HG02642 (cell line): Measurements from ENCODE around the gene EIF4G2.
"Not testable (repeated sequence)": the region's sequence is repeated elsewhere in the genome, so short reads cannot be mapped to it uniquely, and the experiment has no call there.

Experiments
- ATAC-seq: cut with Tn5 transposase; IDR thresholded peaks from one replicate; pipeline ENCODE4 v1.9.1; 2021; ENCODE audit warnings: mild to moderate bottlenecking; ENCODE audit not compliant: unreplicated experiment, poor library complexity

The EIF4G2 gene

DNA sequence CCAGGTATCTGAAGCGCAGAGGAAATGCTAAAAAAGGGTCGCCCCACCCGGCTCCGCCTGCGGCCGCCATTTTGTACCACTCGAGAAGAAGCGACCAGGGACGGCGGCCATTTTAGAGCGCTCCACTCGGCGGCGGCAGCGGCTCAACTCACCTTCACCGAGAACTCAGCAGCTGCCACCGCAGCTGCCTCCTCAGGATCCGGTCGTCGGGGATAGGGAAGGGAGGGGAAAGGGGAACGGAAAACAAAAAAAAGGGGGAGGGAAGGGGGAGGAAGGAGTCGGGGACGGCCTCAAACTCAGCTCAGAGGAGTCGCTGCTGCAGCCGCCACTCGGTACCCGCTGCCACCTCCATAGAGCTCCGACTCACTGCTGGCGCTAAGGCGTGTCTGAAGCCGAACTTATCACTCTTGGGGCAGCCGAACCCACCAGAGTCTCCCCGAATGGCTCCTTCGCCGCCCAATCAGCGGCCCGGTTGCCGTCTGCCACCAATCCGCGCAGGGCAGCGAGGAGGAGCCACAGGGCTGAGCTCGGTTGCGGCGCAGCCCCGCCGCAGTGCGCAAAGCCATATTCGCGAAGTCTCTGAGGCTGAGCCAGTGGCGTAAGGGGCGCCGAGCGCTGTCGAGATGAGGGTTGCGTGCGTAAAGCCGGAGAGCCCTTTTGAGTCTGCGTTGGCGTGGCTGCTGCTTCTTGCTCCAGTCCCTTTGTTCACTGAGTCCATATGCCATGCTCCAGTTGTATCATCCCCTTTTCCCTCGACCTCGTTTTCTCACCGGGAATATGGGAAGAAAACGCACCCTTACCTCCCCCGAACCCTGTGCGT is at the start of gene EIF4G2:
Gene EIF4G2, minus strand, starts transcription at position 374 of the 820 bp plus-strand sequence.
- peak; percentile 93 for ATAC-seq

DNA sequence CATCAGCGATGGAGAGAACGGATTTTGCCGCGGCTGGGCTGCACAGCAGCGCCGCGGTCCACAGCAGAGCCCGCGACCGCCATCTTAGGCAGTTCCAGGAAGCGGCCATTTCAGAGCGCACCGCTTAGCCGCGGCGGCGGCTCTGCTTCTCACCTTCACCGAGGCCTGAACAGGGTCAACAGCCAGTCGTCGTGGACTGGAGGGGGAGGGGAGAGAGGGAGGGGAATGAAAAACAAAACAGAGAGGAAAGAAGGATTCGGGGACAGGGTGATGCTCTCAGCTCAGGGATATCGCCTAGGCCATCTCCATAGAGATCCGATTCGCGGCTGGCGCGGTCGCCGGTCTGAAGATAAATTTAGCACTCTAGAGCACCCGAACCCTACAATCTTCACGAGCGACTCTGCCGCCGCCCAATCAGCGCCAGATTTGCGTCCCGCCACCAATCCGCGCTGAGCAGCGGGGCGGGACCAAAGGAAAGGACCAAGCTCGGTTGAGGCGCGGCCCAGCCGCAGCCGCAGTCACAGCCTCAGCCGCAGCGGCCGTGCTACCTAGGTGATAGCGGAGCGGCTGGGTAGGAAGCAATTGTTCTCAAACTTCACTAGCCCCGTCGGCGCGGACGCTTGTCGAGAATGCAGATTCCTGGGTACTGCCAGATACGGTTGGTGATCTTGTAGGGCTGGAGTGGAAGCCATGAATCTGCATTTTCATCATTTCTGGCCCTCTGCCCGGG is 49.1 kb upstream of the EIF4G2 start, which contains the start of gene ZBED5:
Gene ZBED5, minus strand, starts transcription at position 345 of the 730 bp plus-strand sequence. CDS start 3,108 bp downstream, outside the sequence.
- ATAC-seq, result peak; percentile 92

DNA sequence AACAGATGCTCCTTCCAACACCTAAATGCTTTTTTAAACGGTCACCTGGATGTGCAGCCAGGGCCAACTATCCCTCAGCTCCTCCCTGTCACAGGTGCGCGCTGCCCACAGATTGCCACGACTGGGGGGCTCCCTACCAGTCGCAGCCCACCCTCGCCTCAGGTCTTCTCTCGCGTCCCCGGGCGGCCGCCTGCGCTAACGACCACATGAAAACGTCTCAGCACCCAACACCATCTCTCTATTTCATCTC is 48.7 kb upstream of the EIF4G2 start:
- ATAC-seq, result peak; percentile 24

DNA sequence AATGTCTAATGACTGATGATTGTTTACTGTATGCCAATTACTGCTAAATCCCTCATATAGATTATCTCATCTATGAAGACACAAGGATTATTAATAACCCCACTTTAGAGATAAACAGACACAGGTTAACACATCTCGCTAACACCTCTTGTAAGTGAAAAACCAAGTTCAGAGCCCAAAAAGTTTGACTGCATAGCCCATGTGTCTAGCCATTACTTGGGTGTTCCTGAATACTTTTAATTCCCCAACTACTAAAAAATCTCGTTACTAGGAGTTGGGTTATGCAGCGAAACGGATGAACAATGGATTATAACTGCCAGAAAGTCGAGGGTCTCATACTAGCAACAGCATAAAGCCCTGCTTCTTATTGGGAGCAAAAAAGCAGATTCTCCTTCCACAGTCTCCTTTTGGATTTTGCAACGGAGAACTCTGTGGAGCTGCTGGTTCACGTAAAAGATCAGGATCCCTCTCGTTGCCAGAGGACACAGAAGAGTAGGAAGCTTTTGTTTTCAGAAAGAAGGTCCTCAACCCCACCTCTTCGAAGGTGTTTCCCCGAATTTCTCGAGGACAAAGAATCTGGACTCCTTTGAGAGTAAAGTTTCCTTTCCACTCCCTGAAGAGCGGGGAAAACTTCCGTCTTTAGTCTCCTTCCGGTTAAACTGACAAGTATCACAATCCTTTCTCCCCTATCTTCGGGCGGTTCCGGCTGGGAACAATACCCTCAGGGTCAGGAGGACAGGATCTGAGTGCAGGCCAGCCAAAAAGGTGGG is 48.1 kb upstream of the EIF4G2 start:
- ATAC-seq, result peak; percentile 2

DNA sequence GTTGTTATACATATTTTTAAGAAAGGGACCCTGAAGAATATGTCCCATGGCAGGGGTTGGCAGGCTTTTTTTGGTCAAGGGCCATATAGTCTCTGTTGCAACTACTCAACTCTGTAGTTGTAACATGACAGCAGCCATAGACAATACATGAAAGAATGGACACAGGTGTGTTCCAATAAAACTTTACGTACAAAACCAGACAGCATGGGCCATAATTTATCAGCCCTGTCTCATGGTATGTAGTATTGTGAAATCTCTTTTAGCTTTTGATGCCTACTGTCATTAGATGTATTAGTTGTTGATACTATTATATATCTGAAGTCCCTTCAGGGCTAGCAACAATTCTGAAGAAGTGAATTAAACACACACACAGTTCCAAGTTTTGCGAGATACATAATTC is 46.6 kb upstream of the EIF4G2 start:
- no peak for ATAC-seq

DNA sequence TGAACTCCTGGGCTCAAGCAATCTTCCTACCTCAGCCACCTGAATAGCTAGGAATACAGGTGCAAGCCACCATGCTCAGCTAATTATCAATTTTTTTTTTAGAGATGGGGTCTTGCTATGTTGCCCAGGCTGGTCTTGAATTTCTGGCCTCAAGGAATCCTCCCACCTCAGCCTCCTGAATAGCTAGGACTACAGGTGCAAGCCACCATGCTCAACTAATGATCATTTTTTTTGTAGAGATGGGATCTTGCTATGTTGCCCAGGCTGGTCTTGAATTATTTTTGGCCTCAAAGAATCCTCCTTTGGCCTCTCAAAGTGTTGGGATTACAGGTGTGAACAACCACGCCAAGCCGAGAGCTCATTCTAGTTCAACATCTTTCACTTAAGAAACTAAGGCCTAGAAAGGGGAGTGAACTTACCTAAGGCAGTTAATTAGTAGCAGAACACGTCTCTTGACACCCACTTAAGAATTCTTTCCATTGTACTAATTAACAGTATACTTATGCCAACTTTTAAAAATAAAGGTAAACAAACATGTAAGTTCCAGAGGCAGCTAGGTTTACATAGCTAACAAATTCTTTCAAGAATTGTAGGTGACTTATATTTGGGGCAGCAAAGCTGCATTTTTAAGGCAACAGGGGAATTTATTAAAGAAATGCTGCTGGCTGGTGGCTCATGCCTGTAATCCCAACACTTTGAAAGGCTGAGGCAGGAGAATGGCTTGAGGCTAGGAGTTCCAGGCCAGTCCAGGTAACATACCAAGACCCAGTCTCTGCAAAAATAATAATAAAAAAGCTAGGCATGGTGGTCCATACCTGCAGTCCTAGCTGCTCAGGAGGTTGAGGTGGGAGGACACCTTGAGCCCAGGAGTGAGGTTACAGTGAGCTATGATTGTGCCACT is 39.5 kb upstream of the EIF4G2 start:
- no peak for ATAC-seq

DNA sequence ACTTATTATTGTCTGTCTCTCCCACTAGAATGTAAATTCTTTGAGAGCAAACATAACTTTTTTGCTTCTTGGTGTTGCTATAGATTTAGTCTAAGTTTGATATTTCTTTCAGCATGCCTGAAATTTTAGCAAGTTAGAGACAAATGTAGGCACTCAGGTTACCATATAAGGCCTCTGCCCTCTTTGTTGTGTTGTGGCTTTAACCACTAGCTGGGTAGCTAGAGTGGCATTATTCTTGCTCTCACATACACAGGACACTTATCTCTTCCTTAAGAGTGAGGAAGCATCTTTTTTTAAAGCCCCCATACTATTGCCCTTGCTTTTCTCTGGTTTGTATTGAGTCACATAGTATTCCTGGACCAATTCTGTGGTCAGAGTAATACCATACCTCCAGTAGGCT is 37.9 kb upstream of the EIF4G2 start:
- ATAC-seq, result no peak

DNA sequence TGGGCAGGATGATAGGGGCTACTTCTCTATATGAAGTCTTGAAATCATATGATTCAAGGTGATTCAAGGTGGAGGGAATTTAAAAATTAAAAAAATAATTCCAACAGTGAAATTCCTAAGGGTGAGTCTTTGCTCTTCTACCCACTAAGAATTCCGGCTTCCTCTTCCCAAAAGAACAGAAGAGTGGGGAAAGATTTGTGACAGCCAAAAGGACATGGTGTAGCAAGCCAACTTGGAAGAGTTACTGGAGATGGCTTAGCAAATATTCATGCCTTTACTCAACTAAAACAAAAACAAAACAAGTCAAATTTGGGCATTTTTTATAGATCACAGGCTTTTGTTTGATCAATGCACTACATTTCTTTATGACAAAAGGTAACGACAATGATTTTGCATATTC is 36.9 kb upstream of the EIF4G2 start:
- no peak for ATAC-seq

DNA sequence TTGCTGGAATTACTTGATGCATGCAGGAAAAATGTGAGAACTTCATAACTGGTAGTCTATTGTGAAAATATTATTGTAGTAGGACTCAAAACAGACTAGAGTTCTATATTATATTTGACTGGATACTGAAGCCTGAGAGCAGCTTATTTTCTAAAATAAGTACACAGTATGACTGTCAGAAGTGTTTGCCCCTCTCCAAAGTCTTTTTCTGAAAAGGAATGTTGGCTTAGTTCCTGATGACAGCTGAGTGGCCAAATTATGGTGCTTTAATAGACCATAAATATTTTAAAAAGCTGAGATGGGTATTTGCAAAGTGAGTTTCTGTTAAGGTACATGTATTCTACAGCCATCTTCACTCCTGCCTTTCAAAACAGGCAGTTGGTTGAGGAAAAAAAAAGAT is 36.1 kb upstream of the EIF4G2 start:
- no peak for ATAC-seq

DNA sequence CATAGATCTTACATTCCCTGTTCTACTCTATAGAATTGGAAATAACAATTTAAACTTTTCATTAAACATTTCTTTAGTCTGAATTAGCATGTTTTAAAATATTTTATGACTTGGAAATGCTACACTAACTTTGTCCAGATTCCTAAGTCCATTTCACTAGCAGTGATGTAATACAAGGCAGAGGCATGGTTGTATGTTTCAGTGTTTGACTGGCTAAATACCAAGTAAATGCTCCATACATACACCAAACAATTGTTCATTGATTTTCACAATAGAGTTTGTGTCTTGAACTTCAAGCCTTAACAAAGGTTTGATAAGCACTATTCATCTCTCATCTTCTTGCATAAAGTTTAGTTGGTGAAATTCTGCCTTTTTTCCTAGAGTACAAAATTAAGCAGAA is 35.6 kb upstream of the EIF4G2 start:
- no peak for ATAC-seq

DNA sequence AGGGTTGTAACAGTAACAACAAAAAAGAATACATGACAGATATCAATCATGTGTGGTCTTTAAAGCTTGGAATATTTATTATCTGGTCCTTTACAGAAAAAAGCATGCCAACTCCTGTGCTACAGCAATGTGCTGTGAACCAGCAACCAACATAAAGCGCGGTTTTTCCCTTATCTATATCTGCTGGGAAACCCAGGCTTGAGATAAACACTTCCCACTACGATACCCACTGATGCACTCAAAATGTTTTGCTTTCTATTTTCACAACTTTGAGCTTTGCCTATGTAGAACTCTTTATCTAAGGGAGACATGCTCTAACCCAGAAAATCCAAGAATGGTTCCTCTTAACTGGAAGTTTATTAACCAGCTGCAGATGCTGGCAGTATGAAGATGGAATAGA is 30.2 kb upstream of the EIF4G2 start:
- ATAC-seq, result no peak

DNA sequence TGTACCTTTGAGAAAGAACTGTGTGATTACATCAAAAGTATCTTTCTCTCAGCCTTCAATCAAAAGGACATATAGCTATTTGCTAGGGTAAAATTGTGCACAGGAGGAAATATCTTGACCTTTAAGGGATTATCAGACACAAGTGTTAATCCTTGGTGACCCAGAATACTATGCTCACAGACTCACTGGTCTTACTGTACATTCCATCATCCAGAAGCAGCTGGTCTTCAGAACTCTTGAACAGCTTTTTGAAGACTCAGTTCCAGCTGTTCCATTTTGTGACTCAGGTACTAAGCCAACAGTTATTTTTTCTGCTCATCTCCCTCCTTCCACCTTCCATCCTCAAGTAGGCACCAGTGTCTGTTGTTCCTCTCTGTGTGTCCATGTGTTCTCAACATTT is 29.4 kb upstream of the EIF4G2 start:
- ATAC-seq, result no peak

DNA sequence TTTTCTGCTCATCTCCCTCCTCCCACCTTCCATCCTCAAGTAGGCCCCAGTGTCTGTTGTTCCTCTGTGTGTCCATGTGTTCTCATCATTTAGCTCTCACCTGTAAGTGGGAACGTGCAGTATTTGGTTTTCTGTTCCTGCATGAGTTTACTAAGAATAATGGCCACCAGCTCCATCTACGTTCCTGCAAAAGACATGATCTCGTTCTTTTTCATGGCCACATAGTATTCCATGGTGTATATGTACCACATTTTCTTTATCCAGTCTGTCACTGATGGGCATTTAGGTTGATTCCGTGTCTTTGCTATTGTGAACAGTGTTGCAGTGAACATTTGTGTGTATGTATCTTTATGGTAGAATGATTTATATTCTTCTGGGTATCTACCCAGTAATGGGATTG is 28.2 kb upstream of the EIF4G2 start:
- ATAC-seq, result not testable (repeated sequence)

DNA sequence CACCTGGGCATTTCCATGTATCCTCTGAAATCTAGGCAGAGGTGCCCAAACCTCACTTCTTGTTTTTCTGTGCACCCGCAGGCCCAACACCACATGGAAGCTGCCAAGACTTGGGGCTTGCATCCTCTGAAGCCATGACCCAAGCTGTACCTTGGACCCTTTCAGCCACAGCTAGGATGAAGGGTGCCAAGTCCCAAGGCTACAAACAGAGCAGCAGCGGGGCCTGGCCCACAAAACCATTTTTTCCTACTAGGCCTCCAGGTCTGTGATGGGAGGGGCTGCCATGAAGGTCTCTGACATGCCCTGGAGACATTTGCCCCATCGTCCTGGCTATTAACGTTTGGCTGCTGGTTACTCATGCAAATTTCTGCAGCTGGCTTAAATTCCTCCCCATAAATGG is 20.4 kb upstream of the EIF4G2 start:
- ATAC-seq, result no peak

DNA sequence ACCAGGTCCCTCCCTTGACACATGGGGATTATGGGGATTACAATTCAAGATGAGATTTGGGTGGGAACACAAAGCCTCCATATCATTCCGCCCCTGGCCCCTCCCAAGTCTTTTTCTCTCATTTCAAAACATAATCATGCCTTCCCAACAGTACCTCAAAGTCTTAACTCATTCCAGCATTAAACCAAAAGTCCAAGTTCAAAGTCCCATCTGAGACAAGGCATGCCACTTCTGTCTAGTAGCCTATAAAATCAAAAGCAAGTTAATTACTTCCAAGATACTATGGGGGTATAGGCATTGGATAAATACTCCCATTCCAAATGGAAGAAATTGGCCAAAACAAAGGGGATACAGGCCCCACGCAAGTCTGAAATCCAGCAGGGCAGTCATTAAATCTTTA is 19.7 kb upstream of the EIF4G2 start:
- ATAC-seq, result no peak

DNA sequence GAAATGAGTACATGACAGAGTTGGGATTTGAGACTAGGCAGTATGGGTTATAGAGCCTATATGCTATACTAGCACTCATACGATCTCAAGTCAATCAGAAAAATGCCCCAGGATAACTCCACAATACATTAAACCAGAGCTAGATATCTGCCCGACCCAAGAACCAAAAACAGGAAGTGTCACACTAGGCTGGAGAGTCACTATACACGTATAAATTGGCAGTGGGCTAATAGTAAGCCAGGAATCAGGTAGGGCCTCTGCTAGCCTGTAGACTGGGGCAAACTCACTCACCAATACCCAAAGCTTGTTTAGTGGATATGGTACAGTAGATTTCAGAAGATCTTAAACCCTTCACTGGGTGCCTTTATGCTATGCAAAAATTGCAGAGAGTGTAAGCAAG is 16.2 kb upstream of the EIF4G2 start:
- ATAC-seq, result peak; percentile 79

DNA sequence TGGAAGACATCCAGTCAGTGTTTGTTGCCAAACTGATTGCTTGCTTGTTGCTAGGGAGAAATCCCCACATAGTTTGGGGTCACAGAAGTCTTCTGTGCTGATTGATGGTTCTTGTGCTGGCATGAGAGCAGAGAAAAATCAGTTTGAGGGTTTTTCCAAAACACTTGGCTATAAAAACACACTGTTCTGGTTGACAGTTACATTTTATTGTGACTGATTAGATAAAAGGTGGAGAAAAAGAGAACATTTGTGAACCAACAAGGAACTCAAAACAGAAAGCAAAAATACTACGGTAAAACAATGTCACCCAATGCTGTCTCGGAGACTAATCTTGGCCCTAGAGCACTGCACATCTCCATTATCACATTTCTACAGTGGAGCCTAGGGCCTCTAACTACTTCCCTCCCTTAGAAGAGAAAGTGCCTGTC is 14.4 kb upstream of the EIF4G2 start:
- no peak for ATAC-seq

DNA sequence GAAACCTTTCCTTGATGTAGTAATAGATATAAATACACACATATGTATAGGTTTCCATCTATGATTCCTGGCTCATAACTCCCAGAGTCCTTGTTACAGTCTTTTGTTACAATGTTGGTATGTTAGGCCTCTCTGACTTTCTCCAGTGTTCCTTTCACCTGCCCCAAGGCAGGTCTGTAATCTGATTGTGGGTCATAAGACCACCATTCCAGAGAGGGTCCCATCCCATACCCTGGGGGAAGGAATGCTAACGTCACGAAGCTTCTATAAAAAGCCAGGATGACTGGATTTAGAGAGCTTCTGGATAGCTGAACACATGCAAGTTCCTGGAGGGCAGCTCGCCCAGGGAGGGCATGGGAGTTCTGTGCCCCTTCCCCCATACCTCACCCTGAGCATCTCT is 13.8 kb upstream of the EIF4G2 start:
- not testable (repeated sequence) for ATAC-seq

DNA sequence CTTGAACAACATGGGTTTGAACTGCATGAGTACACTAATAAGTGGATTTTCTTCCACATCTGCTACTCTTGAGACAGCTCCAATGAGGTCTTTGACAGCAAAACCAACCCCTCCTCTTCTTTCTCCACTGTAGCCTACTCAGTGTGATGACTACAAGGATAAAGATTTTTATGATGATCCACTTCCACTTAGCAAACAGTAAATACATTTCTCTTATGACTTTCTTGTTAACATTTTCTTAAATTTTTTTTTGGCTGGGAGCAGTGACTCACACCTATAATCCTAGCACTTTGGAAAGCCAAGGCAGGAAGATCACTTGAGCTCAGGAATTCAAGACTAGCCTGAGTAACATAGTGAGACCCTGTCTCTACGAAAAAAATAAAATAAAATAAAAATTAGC is 9.9 kb upstream of the EIF4G2 start:
- no peak for ATAC-seq

DNA sequence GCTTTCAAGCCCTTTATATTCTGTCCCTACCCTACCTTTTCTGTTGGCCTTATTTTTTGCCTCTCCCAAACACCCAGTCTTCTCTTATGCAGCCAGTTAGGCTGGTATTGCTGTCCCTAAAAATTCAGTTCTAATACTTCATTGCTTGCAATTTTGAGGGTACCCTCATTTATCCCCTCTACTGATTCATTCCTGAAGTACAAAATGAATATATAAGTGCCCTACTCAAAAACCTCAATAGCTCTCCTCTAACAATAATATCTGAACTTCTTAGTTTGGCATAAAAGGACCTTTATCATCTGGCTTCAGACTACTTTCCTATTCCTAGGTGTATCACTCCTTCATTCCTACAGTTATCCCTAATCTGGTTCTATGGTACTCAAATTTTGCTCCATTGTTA is 5.2 kb upstream of the EIF4G2 start:
- no peak for ATAC-seq
